Stomach (tissue), 4 donors: ENCODE results near the gene MUS81.

ENCODE experiments used
- CTCF ChIP-seq, 7 experiments: fragments of 450-650 bp in 4 of 7; fragments of 200-600 bp in 3 of 7; sonication (generic) in 3 of 7; IDR thresholded peaks; one replicate each; pipeline ENCODE4 v1.5.1; 2016 to 2019; ENCODE audit warnings: antibody characterized with exemption in 7 of 7, control low read depth in 2 of 7, mild to moderate bottlenecking in 1 of 7
- POLR2A ChIP-seq, 4 donors: fragments of 450-650 bp; IDR thresholded peaks; one replicate each; pipeline ENCODE4 v1.6.1; 2016; ENCODE audit warnings: antibody characterized with exemption in 4 of 4, control low read depth in 2 of 4, mild to moderate bottlenecking in 1 of 4, moderate library complexity in 1 of 4

- TF ChIP-seq CTCF (IDR thresholded peaks at IDR 0.05): no peak
- no peak for TF ChIP-seq POLR2A (IDR thresholded peaks at IDR 0.05)
Measured at GRCh38 chr11:65892661-65893317, 32.6 kb downstream of the MUS81 start.
